D721Med (cell line): Measurements from ENCODE around the gene SLC5A10.
"Not testable (repeated sequence)": the region's sequence is repeated elsewhere in the genome, so short reads cannot be mapped to it uniquely, and the experiment has no call there.

Experiments used
- DNase-seq: peaks from one replicate; pipeline ENCODE4 v3.0.0; 2011; ENCODE audit warnings: low spot score; ENCODE audit not compliant: insufficient read length
- FAIRE-seq: peaks from 2 replicates; lab custom pipeline; 2011; peaks lifted over from hg19 to GRCh38; lab: Jason Lieb, UNC
- CTCF ChIP-seq: IDR thresholded peaks from 2 replicates; pipeline ENCODE4 v1.5.1; 2012; ENCODE audit warnings: mild to moderate bottlenecking, control low read depth; ENCODE audit not compliant: insufficient read depth; ENCODE audit errors: missing control alignments

SLC5A10 gene

GRCh38 chr17:19022747-19023146, 70.8 kb downstream of the SLC5A10 start:
- DNase-seq (no peak), FAIRE-seq (no peak)
- no peak for TF ChIP-seq CTCF

- no peak for FAIRE-seq
Observed at GRCh38 chr17:19023209-19023999, 71.4 kb downstream of the SLC5A10 start.

GRCh38 chr17:19024101-19025078, 72.4 kb downstream of the SLC5A10 start:
- TF ChIP-seq CTCF = no peak
- DNase-seq = no peak
- FAIRE-seq = no peak

More at GRCh38 chr17:19023209-19023999, 71.4 kb downstream of the SLC5A10 start:
- TF ChIP-seq CTCF = no peak
- no peak for DNase-seq

GRCh38 chr17:19028671-19029070, 76.7 kb downstream of the SLC5A10 start:
- FAIRE-seq, DNase-seq: not testable (repeated sequence)

- FAIRE-seq = not testable (repeated sequence)
Observed at GRCh38 chr17:19029740-19030139, 77.8 kb downstream of the SLC5A10 start.

GRCh38 chr17:19030771-19031449, 78.9 kb downstream of the SLC5A10 start:
- DNase-seq, FAIRE-seq: not testable (repeated sequence)

More at GRCh38 chr17:19029740-19030139, 77.8 kb downstream of the SLC5A10 start:
- not testable (repeated sequence) for DNase-seq

GRCh38 chr17:19031729-19032128, 79.8 kb downstream of the SLC5A10 start:
- not testable (repeated sequence) for DNase-seq, FAIRE-seq
- peak; percentile 13 for TF ChIP-seq CTCF

- not testable (repeated sequence) for FAIRE-seq, DNase-seq
Observed at GRCh38 chr17:19032377-19032988, 80.5 kb downstream of the SLC5A10 start.

GRCh38 chr17:19036186-19036585, 84.2 kb downstream of the SLC5A10 start:
- not testable (repeated sequence) for FAIRE-seq, DNase-seq

GRCh38 chr17:19037547-19037946, 85.6 kb downstream of the SLC5A10 start:
- FAIRE-seq, DNase-seq: not testable (repeated sequence)

GRCh38 chr17:19038007-19038406, 86.0 kb downstream of the SLC5A10 start:
- FAIRE-seq, DNase-seq: not testable (repeated sequence)

- not testable (repeated sequence) for DNase-seq, FAIRE-seq
Observed at GRCh38 chr17:19038730-19039129, 86.8 kb downstream of the SLC5A10 start.

- FAIRE-seq = not testable (repeated sequence)
Observed at GRCh38 chr17:19040350-19040749, 88.4 kb downstream of the SLC5A10 start.

More at GRCh38 chr17:19040350-19040749, 88.4 kb downstream of the SLC5A10 start:
- not testable (repeated sequence) for DNase-seq
